Neural cell (in vitro differentiated cells): ENCODE results near the gene NKAIN4.

Experiments
- CTCF ChIP-seq: fragments of 450-650 bp; IDR thresholded peaks from 2 replicates; pipeline ENCODE4 v1.5.1; 2014; ENCODE audit warnings: antibody characterized with exemption, mild to moderate bottlenecking, moderate library complexity; ENCODE audit not compliant: poor library complexity, severe bottlenecking
- EZH2 ChIP-seq: fragments of 200-600, 300-800 bp; shearing (Covaris generic), sonication (generic); IDR thresholded peaks from 2 replicates; pipeline ENCODE4 v1.6.1; 2014; ENCODE audit warnings: antibody characterized with exemption, low read length, borderline replicate concordance, mild to moderate bottlenecking; ENCODE audit not compliant: insufficient read depth, poor library complexity, severe bottlenecking
- REST ChIP-seq: IDR thresholded peaks from 2 replicates; pipeline ENCODE4 v1.6.1; 2012; ENCODE audit warnings: borderline replicate concordance

GRCh38 chr20:63216849-63217471, 37.3 kb downstream of the NKAIN4 start:
- TF ChIP-seq CTCF = no peak
- TF ChIP-seq EZH2 = no peak
- TF ChIP-seq REST = no peak
